HEK293 (cell line): ENCODE data around the gene PCSK5.

Experiments
- BCL11A ChIP-seq: fragments of 450-650 bp; formaldehyde crosslinking; IDR thresholded peaks from 2 replicates; pipeline ENCODE4 v1.5.1; 2016; ENCODE audit warnings: low read depth, missing biosample characterization, missing genetic modification characterization
- GLI2 ChIP-seq: fragments of 450-650 bp; formaldehyde crosslinking; IDR thresholded peaks from 2 replicates; pipeline ENCODE4; 2017; ENCODE audit warnings: missing biosample characterization, missing genetic modification characterization, low read depth, borderline replicate concordance
- GLIS2 ChIP-seq: fragments of 450-650 bp; formaldehyde crosslinking; IDR thresholded peaks from 2 replicates; pipeline ENCODE4 v1.5.1; 2016; ENCODE audit warnings: missing biosample characterization, missing genetic modification characterization
- HOXD13 ChIP-seq: sonication (generic); formaldehyde crosslinking; IDR thresholded peaks from 2 replicates; pipeline ENCODE4 v1.8.0; 2022; ENCODE audit warnings: missing genetic modification reagents, borderline replicate concordance
- WT1 ChIP-seq: fragments of 450-650 bp; formaldehyde crosslinking; IDR thresholded peaks from 2 replicates; pipeline ENCODE4 v1.5.1; 2016; ENCODE audit warnings: missing biosample characterization, missing genetic modification characterization
- ZEB2 ChIP-seq: fragments of 450-650 bp; formaldehyde crosslinking; IDR thresholded peaks from 2 replicates; pipeline ENCODE4 v1.5.1; 2016; ENCODE audit warnings: missing biosample characterization, missing genetic modification characterization
- ZFHX2 ChIP-seq: fragments of 450-650 bp; formaldehyde crosslinking; conservative IDR thresholded peaks from 2 replicates; pipeline ENCODE4 v1.5.1; 2016; ENCODE audit warnings: missing biosample characterization, missing genetic modification characterization
- ZFP69B ChIP-seq: fragments of 450-650 bp; formaldehyde crosslinking; IDR thresholded peaks from 2 replicates; pipeline ENCODE4 v1.5.1; 2016; ENCODE audit warnings: missing biosample characterization, missing genetic modification characterization
- ZIC2 ChIP-seq: fragments of 450-650 bp; formaldehyde crosslinking; IDR thresholded peaks from 2 replicates; pipeline ENCODE4 v1.5.1; 2016; ENCODE audit warnings: missing biosample characterization, missing genetic modification characterization
- ZNF112 ChIP-seq: fragments of 450-650 bp; formaldehyde crosslinking; IDR thresholded peaks from 2 replicates; pipeline ENCODE4 v1.5.0; 2017; ENCODE audit warnings: missing biosample characterization, missing genetic modification characterization
- ZNF121 ChIP-seq: fragments of 450-650 bp; formaldehyde crosslinking; IDR thresholded peaks from 2 replicates; pipeline ENCODE4 v1.5.1; 2016; ENCODE audit warnings: missing biosample characterization, missing genetic modification characterization
- ZNF324 ChIP-seq: fragments of 450-650 bp; formaldehyde crosslinking; IDR thresholded peaks from 2 replicates; pipeline ENCODE4 v1.5.1; 2016; ENCODE audit warnings: missing biosample characterization, missing genetic modification characterization
- ZNF341 ChIP-seq: fragments of 450-650 bp; formaldehyde crosslinking; IDR thresholded peaks from 2 replicates; pipeline ENCODE4; 2016; ENCODE audit warnings: low read depth, missing biosample characterization, missing genetic modification characterization
- ZNF362 ChIP-seq: fragments of 450-650 bp; formaldehyde crosslinking; IDR thresholded peaks from 2 replicates; pipeline ENCODE4 v1.5.1; 2016; ENCODE audit warnings: missing biosample characterization, missing genetic modification characterization
- ZNF366 ChIP-seq: fragments of 450-650 bp; formaldehyde crosslinking; conservative IDR thresholded peaks from 2 replicates; pipeline ENCODE4 v1.5.1; 2016; ENCODE audit warnings: missing biosample characterization, missing genetic modification characterization
- ZNF391 ChIP-seq: fragments of 450-650 bp; formaldehyde crosslinking; IDR thresholded peaks from 2 replicates; pipeline ENCODE4 v1.5.1; 2016; ENCODE audit warnings: low read depth, missing biosample characterization, missing genetic modification characterization, borderline replicate concordance
- ZNF501 ChIP-seq: fragments of 450-650 bp; formaldehyde crosslinking; IDR thresholded peaks from 2 replicates; pipeline ENCODE4 v1.5.1; 2016; ENCODE audit warnings: missing biosample characterization, missing genetic modification characterization
- ZNF549 ChIP-seq: fragments of 450-650 bp; IDR thresholded peaks from 2 replicates; pipeline ENCODE4 v1.5.1; 2018; ENCODE audit warnings: missing biosample characterization, missing genetic modification characterization, mild to moderate bottlenecking, inconsistent platforms, moderate library complexity
- ZNF610 ChIP-seq: fragments of 450-650 bp; formaldehyde crosslinking; IDR thresholded peaks from 2 replicates; pipeline ENCODE4 v1.5.1; 2016; ENCODE audit warnings: missing biosample characterization, missing genetic modification characterization, borderline replicate concordance
- ZNF747 ChIP-seq: fragments of 450-650 bp; formaldehyde crosslinking; IDR thresholded peaks from 2 replicates; pipeline ENCODE4 v1.5.1; 2016; ENCODE audit warnings: missing biosample characterization, missing genetic modification characterization
- ZNF76 ChIP-seq: fragments of 450-650 bp; formaldehyde crosslinking; IDR thresholded peaks from 2 replicates; pipeline ENCODE4; 2016; ENCODE audit warnings: low read depth, missing biosample characterization, missing genetic modification characterization, borderline replicate concordance
- ZNF776 ChIP-seq: fragments of 450-650 bp; formaldehyde crosslinking; IDR thresholded peaks from 2 replicates; pipeline ENCODE4 v1.5.0; 2017; ENCODE audit warnings: missing biosample characterization, missing genetic modification characterization, borderline replicate concordance
- ZNF792 ChIP-seq: fragments of 450-650 bp; formaldehyde crosslinking; IDR thresholded peaks from 2 replicates; pipeline ENCODE4 v1.5.1; 2016; ENCODE audit warnings: missing biosample characterization, missing genetic modification characterization
- ZSCAN4 ChIP-seq: fragments of 450-650 bp; formaldehyde crosslinking; IDR thresholded peaks from 2 replicates; pipeline ENCODE4 v1.5.1; 2017; ENCODE audit warnings: missing biosample characterization, missing genetic modification characterization
- ZSCAN5A ChIP-seq: fragments of 450-650 bp; formaldehyde crosslinking; IDR thresholded peaks from 2 replicates; pipeline ENCODE4 v1.5.1; 2016; ENCODE audit warnings: missing biosample characterization, missing genetic modification characterization
- ZXDB ChIP-seq: fragments of 450-650 bp; formaldehyde crosslinking; IDR thresholded peaks from 2 replicates; pipeline ENCODE4 v1.5.1; 2016; ENCODE audit warnings: missing biosample characterization, missing genetic modification characterization
- TF ChIP-seq, protein P1 (sequence below): fragments of 450-650 bp; formaldehyde crosslinking; IDR thresholded peaks from 2 replicates; pipeline ENCODE4 v1.5.1; 2016; ENCODE audit warnings: missing biosample characterization, missing genetic modification characterization
- TF ChIP-seq, protein P2 (sequence below): fragments of 450-650 bp; formaldehyde crosslinking; IDR thresholded peaks from 2 replicates; pipeline ENCODE4 v1.5.1; 2016; ENCODE audit warnings: missing biosample characterization, missing genetic modification characterization

PCSK5 gene

DNA sequence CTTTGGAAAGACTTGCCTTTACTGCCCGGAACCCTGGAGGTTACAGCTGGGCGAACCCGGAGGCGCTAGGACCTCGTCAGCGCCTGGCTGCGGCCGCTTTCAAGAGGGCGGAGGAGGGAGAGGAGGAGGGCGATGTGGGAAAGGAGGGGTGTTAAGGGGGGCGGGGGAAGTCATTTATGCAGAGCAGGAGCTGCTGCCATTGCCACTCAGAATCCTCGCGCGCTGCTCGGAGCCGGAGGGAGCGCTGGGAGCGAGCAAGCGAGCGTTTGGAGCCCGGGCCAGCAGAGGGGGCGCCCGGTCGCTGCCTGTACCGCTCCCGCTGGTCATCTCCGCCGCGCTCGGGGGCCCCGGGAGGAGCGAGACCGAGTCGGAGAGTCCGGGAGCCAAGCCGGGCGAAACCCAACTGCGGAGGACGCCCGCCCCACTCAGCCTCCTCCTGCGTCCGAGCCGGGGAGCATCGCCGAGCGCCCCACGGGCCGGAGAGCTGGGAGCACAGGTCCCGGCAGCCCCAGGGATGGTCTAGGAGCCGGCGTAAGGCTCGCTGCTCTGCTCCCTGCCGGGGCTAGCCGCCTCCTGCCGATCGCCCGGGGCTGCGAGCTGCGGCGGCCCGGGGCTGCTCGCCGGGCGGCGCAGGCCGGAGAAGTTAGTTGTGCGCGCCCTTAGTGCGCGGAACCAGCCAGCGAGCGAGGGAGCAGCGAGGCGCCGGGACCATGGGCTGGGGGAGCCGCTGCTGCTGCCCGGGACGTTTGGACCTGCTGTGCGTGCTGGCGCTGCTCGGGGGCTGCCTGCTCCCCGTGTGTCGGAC lies at the start of gene PCSK5 (continued):
- TF ChIP-seq ZSCAN5A (tag by site-specific recombination) (0 out of 2 replicates have a peak, but pooled peaks have one; percentile 14), ZNF121 (tag by site-specific recombination) (no peak), ZNF366 (peak; percentile 62; the same call in 1 of the 2 replicates), ZNF112 (tag by site-specific recombination) (no peak), HOXD13 (CRISPR knock-in tag) (no peak), ZNF610 (tag by site-specific recombination) (0 out of 2 replicates have a peak, but pooled peaks have one; percentile 52), ZNF324 (tag by site-specific recombination) (peak; percentile 89; the same call in 1 of the 2 replicates), ZFHX2 (peak; percentile 89), ZNF391 (tag by site-specific recombination) (0 out of 2 replicates have a peak, but pooled peaks have one; percentile 18), ZEB2 (tag by site-specific recombination) (peak; percentile 71; the same call in 1 of the 2 replicates), ZNF76 (tag by site-specific recombination) (peak; percentile 73), ZIC2 (tag by site-specific recombination) (peak; percentile 63), WT1 (peak; percentile 65; the same call in 1 of the 2 replicates), ZNF747 (no peak), GLI2 (tag by site-specific recombination) (no peak), ZSCAN4 (tag by site-specific recombination) (peak; percentile 39; the same call in 1 of the 2 replicates), ZNF501 (tag by site-specific recombination) (no peak; the same call in none of the 2 replicates), ZNF549 (tag by site-specific recombination) (no peak), GLIS2 (peak; percentile 30), ZNF792 (tag by site-specific recombination) (peak; percentile 18; the same call in 1 of the 2 replicates), ZFP69B (0 out of 2 replicates have a peak, but pooled peaks have one; percentile 54), ZXDB (tag by site-specific recombination) (peak; percentile 95), ZNF776 (no peak), ZNF341 (peak; percentile 73), BCL11A (tag by site-specific recombination) (0 out of 2 replicates have a peak, but pooled peaks have one; percentile 11), ZNF362 (tag by site-specific recombination) (no peak)
- TF ChIP-seq, protein P1, sequence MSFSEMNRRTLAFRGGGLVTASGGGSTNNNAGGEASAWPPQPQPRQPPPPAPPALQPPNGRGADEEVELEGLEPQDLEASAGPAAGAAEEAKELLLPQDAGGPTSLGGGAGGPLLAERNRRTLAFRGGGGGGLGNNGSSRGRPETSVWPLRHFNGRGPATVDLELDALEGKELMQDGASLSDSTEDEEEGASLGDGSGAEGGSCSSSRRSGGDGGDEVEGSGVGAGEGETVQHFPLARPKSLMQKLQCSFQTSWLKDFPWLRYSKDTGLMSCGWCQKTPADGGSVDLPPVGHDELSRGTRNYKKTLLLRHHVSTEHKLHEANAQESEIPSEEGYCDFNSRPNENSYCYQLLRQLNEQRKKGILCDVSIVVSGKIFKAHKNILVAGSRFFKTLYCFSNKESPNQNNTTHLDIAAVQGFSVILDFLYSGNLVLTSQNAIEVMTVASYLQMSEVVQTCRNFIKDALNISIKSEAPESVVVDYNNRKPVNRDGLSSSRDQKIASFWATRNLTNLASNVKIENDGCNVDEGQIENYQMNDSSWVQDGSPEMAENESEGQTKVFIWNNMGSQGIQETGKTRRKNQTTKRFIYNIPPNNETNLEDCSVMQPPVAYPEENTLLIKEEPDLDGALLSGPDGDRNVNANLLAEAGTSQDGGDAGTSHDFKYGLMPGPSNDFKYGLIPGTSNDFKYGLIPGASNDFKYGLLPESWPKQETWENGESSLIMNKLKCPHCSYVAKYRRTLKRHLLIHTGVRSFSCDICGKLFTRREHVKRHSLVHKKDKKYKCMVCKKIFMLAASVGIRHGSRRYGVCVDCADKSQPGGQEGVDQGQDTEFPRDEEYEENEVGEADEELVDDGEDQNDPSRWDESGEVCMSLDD (tag by site-specific recombination) = peak; percentile 96
- TF ChIP-seq, protein P2, sequence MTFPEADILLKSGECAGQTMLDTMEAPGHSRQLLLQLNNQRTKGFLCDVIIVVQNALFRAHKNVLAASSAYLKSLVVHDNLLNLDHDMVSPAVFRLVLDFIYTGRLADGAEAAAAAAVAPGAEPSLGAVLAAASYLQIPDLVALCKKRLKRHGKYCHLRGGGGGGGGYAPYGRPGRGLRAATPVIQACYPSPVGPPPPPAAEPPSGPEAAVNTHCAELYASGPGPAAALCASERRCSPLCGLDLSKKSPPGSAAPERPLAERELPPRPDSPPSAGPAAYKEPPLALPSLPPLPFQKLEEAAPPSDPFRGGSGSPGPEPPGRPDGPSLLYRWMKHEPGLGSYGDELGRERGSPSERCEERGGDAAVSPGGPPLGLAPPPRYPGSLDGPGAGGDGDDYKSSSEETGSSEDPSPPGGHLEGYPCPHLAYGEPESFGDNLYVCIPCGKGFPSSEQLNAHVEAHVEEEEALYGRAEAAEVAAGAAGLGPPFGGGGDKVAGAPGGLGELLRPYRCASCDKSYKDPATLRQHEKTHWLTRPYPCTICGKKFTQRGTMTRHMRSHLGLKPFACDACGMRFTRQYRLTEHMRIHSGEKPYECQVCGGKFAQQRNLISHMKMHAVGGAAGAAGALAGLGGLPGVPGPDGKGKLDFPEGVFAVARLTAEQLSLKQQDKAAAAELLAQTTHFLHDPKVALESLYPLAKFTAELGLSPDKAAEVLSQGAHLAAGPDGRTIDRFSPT (tag by site-specific recombination) = peak; percentile 62; the same call in 1 of the 2 replicates
